ENCODE measurements around the gene PPP1R16B. TPM values are rescaled to one million over a fixed set of nuclear protein-coding genes. Genes with fewer than 3 reads are reported as not detected.

The PPP1R16B gene
- total and polyA plus RNA-seq, 10 of the 15 experiments (the other 5 are each of a cell fraction or from before 2014, with no cell fraction given) = 13.4 to 90.2 (median 66.7) TPM

- TF ChIP-seq ZBTB33 (IDR thresholded peaks at IDR 0.05) (0 out of 2 replicates have a peak, but pooled peaks have one; percentile 11), ZBED1 (IDR thresholded peaks at IDR 0.05; ENCODE audit: borderline replicate concordance) (no peak; the same call in 1 of the 2 replicates), MYC (IDR thresholded peaks at IDR 0.05; ENCODE audit: insufficient read depth, insufficient read length, insufficient replicate concordance, low read length, severe bottlenecking) (no peak), PBX3 (IDR thresholded peaks at IDR 0.05; ENCODE audit: insufficient replicate concordance, low read depth, low read length) (no peak), SUPT20H (IDR thresholded peaks at IDR 0.05; ENCODE audit: borderline replicate concordance, control insufficient read depth, low read depth, low read length) (no peak), MEF2B (IDR thresholded peaks at IDR 0.05; ENCODE audit: partially characterized antibody, poor library complexity, severe bottlenecking) (peak; percentile 94), BHLHE40 (IDR thresholded peaks at IDR 0.05; ENCODE audit: borderline replicate concordance in 1 of 2, low read depth in 2 of 2, low read length in 1 of 2) (peak; percentile 90 to 93), NFYB (IDR thresholded peaks at IDR 0.05; ENCODE audit: insufficient read depth, low read depth, low read length) (no peak), ZNF207 (IDR thresholded peaks at IDR 0.05; ENCODE audit: borderline replicate concordance) (0 out of 2 replicates have a peak, but pooled peaks have one; percentile 30), POU2F2 (IDR thresholded peaks at IDR 0.05; ENCODE audit: borderline replicate concordance, low read depth, low read length) (peak; percentile 89; the same call in 2 of the 3 replicates), MTA3 (IDR thresholded peaks at IDR 0.05; ENCODE audit: borderline replicate concordance, low read length) (peak; percentile 89; the same call in 1 of the 2 replicates), MEF2A (IDR thresholded peaks at IDR 0.05; ENCODE audit: insufficient read depth, low read depth, low read length) (peak; percentile 98), MAX (IDR thresholded peaks at IDR 0.05; ENCODE audit: low read depth, low read length) (peak; percentile 35; the same call in 1 of the 2 replicates), NR2C1 (IDR thresholded peaks at IDR 0.05) (peak; percentile 26; the same call in 1 of the 2 replicates), RELA (IDR thresholded peaks at IDR 0.05; ENCODE audit: borderline replicate concordance, partially characterized antibody) (peak; percentile 53), SIX5 (IDR thresholded peaks at IDR 0.05; ENCODE audit: low read depth, low read length, severe bottlenecking) (no peak), CBX3 (IDR thresholded peaks at IDR 0.05; ENCODE audit: borderline replicate concordance, low read depth) (no peak)
- TF ChIP-seq, protein P1, sequence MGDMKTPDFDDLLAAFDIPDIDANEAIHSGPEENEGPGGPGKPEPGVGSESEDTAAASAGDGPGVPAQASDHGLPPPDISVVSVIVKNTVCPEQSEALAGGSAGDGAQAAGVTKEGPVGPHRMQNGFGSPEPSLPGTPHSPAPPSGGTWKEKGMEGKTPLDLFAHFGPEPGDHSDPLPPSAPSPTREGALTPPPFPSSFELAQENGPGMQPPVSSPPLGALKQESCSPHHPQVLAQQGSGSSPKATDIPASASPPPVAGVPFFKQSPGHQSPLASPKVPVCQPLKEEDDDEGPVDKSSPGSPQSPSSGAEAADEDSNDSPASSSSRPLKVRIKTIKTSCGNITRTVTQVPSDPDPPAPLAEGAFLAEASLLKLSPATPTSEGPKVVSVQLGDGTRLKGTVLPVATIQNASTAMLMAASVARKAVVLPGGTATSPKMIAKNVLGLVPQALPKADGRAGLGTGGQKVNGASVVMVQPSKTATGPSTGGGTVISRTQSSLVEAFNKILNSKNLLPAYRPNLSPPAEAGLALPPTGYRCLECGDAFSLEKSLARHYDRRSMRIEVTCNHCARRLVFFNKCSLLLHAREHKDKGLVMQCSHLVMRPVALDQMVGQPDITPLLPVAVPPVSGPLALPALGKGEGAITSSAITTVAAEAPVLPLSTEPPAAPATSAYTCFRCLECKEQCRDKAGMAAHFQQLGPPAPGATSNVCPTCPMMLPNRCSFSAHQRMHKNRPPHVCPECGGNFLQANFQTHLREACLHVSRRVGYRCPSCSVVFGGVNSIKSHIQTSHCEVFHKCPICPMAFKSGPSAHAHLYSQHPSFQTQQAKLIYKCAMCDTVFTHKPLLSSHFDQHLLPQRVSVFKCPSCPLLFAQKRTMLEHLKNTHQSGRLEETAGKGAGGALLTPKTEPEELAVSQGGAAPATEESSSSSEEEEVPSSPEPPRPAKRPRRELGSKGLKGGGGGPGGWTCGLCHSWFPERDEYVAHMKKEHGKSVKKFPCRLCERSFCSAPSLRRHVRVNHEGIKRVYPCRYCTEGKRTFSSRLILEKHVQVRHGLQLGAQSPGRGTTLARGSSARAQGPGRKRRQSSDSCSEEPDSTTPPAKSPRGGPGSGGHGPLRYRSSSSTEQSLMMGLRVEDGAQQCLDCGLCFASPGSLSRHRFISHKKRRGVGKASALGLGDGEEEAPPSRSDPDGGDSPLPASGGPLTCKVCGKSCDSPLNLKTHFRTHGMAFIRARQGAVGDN (IDR thresholded peaks at IDR 0.05) = peak; percentile 82
- TF ChIP-seq, protein P2, sequence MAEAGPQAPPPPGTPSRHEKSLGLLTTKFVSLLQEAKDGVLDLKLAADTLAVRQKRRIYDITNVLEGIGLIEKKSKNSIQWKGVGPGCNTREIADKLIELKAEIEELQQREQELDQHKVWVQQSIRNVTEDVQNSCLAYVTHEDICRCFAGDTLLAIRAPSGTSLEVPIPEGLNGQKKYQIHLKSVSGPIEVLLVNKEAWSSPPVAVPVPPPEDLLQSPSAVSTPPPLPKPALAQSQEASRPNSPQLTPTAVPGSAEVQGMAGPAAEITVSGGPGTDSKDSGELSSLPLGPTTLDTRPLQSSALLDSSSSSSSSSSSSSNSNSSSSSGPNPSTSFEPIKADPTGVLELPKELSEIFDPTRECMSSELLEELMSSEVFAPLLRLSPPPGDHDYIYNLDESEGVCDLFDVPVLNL (IDR thresholded peaks at IDR 0.05; ENCODE audit: low read depth, low read length) = no peak
These were observed 69.9 kb downstream of the PPP1R16B start (continued) for GRCh38 chr20:38875175-38875993.

Measured in GM12878 (cell line).